Smooth muscle cell (in vitro differentiated cells): ENCODE results near the gene ST14. TPM values are rescaled to one million over a fixed set of nuclear protein-coding genes. Genes with fewer than 3 reads are reported as not detected.

Experiments used
- DNase-seq: peaks from one replicate; lab custom pipeline; 2025; ENCODE audit not compliant: unreplicated experiment; lab: John Stamatoyannopoulos, UW
- H2AFZ ChIP-seq: fragments of 200-600 bp; sonication (generic); 2 replicates; pipeline ENCODE4 v1.6.0; 2016; ENCODE audit warnings: antibody characterized with exemption, low read depth, mild to moderate bottlenecking
- H3F3A ChIP-seq: fragments of 200-600 bp; sonication (generic); 2 replicates; pipeline ENCODE4 v1.6.0; 2017; ENCODE audit warnings: antibody characterized with exemption, low read depth
- H3K27ac ChIP-seq: fragments of 200-600 bp; sonication (generic); 2 replicates; pipeline ENCODE4 v1.5.1; 2016; ENCODE audit warnings: low read depth, mild to moderate bottlenecking
- H3K27me3 ChIP-seq: fragments of 200-600 bp; sonication (generic); 2 replicates; pipeline ENCODE4 v1.6.1; 2016; ENCODE audit warnings: low read depth, mild to moderate bottlenecking
- H3K36me3 ChIP-seq: fragments of 200-600 bp; sonication (generic); 2 replicates; pipeline ENCODE4 v1.5.1; 2016; ENCODE audit warnings: low read depth
- H3K4me1 ChIP-seq: fragments of 200-600 bp; sonication (generic); 2 replicates; pipeline ENCODE4 v1.5.1; 2016; ENCODE audit warnings: low read depth
- H3K4me2 ChIP-seq: fragments of 200-600 bp; sonication (generic); 2 replicates; pipeline ENCODE4 v1.6.0; 2016; ENCODE audit warnings: mild to moderate bottlenecking
- H3K4me3 ChIP-seq: fragments of 200-600 bp; sonication (generic); 2 replicates; pipeline ENCODE4 v1.5.1; 2016; ENCODE audit warnings: mild to moderate bottlenecking
- H3K79me2 ChIP-seq: fragments of 200-600 bp; sonication (generic); 2 replicates; pipeline ENCODE4 v1.6.0; 2016; ENCODE audit warnings: low read depth, mild to moderate bottlenecking
- H3K9ac ChIP-seq: fragments of 200-600 bp; sonication (generic); 2 replicates; pipeline ENCODE4 v1.6.0; 2016; ENCODE audit warnings: low read depth
- H3K9me3 ChIP-seq: fragments of 200-600 bp; sonication (generic); replicated peaks from 2 replicates; pipeline ENCODE4 v1.5.1; 2016; ENCODE audit warnings: low read depth
- H4K20me1 ChIP-seq: fragments of 200-600 bp; sonication (generic); 2 replicates; pipeline ENCODE4 v1.6.0; 2016; ENCODE audit warnings: low read depth
- WGBS: methylation state at CpG from one replicate; pipeline ENCODE4 v1.1.7; 2016; ENCODE audit warnings: low lambda C conversion rate; 5-methylcytosine and 5-hydroxymethylcytosine counted together
- polyA plus RNA-seq: library from polyadenylated mRNA; unstranded; fragments of >200 nt; fragmentation: Nextera tagmentation; extraction: Ambion mirVana; gene quantifications from 2 replicates; pipeline ENCODE4 v1.2.1, GENCODE V29; 2016
- total RNA-seq: library from RNA; depleted of rRNA; stranded (reverse); fragments of >200 nt; gene quantifications from 2 replicates; pipeline ENCODE4 v1.2.3, GENCODE V29; 2014
- TF ChIP-seq, protein P1 (sequence below): fragments of 200-600 bp; sonication (generic); IDR thresholded peaks from 2 replicates; pipeline ENCODE4 v1.5.1; 2017; ENCODE audit warnings: borderline replicate concordance, mild to moderate bottlenecking, antibody characterized with exemption; ENCODE audit not compliant: insufficient read depth, poor library complexity, severe bottlenecking

The ST14 gene
- total and polyA plus RNA-seq, 2 experiments from 2014 or later = 2.4 to 7.7 TPM

DNA sequence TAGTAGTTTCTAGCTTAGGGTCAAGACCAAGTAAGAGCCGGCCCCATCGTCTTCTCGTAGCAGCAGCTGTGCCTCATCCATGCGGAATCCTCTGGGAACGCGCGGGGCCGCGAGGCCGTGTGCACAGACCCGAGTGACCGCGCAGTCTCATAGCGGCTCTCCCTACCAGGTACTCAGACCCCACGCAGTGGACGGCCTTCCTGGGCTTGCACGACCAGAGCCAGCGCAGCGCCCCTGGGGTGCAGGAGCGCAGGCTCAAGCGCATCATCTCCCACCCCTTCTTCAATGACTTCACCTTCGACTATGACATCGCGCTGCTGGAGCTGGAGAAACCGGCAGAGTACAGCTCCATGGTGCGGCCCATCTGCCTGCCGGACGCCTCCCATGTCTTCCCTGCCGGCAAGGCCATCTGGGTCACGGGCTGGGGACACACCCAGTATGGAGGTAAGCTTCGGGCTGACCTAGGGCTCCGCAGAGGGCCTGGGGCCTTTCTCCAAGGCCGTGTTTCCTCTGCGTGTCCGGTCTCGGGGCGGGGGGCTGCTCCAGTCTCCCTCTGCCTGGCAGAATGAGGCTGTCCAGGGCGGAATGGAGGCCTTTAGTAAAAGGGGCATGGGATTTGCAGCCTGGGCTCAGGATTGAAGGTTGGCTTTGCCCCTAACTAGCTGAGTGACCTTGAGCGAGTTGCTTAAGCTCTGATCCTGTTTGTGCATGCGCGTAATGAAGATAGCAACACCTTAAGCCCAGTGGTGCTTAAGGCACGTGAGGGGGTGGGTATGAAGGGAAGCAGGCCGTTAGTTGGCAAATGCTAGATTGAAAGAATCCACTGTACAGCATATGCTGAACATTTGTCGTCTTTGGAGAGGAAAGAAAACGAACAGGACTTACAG, 48.9 kb downstream of the ST14 start:
- no peak overlapping the region for H3K27ac ChIP-seq

DNA sequence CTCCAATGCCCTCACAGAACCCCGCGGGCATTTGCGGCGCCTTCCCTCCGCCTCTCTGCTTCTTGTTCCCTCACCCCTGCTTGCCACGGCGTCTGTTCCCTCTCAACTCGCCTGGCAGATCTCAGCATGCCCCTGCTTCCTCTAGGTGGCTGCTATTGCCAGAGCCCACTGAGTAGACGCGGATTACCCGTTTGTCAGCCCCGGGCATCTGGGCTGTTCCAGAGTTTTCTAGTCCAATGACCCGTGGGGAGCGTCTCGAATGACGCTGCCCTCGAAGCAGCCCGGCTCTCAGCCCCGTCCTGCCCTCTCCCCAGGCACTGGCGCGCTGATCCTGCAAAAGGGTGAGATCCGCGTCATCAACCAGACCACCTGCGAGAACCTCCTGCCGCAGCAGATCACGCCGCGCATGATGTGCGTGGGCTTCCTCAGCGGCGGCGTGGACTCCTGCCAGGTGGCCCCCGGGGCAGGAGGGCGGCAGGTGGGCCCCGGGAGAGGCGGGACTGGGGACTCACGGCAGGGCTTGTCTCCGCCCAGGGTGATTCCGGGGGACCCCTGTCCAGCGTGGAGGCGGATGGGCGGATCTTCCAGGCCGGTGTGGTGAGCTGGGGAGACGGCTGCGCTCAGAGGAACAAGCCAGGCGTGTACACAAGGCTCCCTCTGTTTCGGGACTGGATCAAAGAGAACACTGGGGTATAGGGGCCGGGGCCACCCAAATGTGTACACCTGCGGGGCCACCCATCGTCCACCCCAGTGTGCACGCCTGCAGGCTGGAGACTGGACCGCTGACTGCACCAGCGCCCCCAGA, 49.7 kb downstream of the ST14 start:
- no peaks in the 10 kb centered on the region for H3K36me3 ChIP-seq
- H3K27me3 ChIP-seq = peaks cover 29% of the 10 kb centered on the region
- no peak overlapping the region for H3K4me2 ChIP-seq
- H4K20me1 ChIP-seq = no peaks in the 10 kb centered on the region
- no peaks in the 10 kb centered on the region for H3K9me3 ChIP-seq
- no peak overlapping the region for H3K4me3 ChIP-seq
- H3K9ac ChIP-seq = no peak overlapping the region
- no peaks in the 10 kb centered on the region for H3K79me2 ChIP-seq
- TF ChIP-seq, protein P1, sequence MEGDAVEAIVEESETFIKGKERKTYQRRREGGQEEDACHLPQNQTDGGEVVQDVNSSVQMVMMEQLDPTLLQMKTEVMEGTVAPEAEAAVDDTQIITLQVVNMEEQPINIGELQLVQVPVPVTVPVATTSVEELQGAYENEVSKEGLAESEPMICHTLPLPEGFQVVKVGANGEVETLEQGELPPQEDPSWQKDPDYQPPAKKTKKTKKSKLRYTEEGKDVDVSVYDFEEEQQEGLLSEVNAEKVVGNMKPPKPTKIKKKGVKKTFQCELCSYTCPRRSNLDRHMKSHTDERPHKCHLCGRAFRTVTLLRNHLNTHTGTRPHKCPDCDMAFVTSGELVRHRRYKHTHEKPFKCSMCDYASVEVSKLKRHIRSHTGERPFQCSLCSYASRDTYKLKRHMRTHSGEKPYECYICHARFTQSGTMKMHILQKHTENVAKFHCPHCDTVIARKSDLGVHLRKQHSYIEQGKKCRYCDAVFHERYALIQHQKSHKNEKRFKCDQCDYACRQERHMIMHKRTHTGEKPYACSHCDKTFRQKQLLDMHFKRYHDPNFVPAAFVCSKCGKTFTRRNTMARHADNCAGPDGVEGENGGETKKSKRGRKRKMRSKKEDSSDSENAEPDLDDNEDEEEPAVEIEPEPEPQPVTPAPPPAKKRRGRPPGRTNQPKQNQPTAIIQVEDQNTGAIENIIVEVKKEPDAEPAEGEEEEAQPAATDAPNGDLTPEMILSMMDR = no peak
- no peaks in the 10 kb centered on the region for H3K4me1 ChIP-seq
- H2AFZ ChIP-seq = no peak overlapping the region
- no peak overlapping the region for H3K27ac ChIP-seq
- H3F3A ChIP-seq = no peaks in the 10 kb centered on the region
- WGBS = 95% methylated on average over 42 of the region's 53 CpGs
- DNase-seq = no peak

More for the DNA sequence above, 48.9 kb downstream of the ST14 start:
- H3K9ac ChIP-seq = no peak overlapping the region
- peaks cover 27% of the 10 kb centered on the region for H3K27me3 ChIP-seq
- H4K20me1 ChIP-seq = no peaks in the 10 kb centered on the region
- H3K4me3 ChIP-seq = no peak overlapping the region
- WGBS = 97% methylated on average over 45 of the region's 45 CpGs
- no peaks in the 10 kb centered on the region for H3F3A ChIP-seq
- no peaks in the 10 kb centered on the region for H3K9me3 ChIP-seq
- H3K79me2 ChIP-seq = no peaks in the 10 kb centered on the region
- no peak overlapping the region for H3K4me2 ChIP-seq
- TF ChIP-seq, protein P1 = no peak
- no peak overlapping the region for H2AFZ ChIP-seq
- DNase-seq = no peak
- H3K36me3 ChIP-seq = no peaks in the 10 kb centered on the region
- H3K4me1 ChIP-seq = no peaks in the 10 kb centered on the region

DNA sequence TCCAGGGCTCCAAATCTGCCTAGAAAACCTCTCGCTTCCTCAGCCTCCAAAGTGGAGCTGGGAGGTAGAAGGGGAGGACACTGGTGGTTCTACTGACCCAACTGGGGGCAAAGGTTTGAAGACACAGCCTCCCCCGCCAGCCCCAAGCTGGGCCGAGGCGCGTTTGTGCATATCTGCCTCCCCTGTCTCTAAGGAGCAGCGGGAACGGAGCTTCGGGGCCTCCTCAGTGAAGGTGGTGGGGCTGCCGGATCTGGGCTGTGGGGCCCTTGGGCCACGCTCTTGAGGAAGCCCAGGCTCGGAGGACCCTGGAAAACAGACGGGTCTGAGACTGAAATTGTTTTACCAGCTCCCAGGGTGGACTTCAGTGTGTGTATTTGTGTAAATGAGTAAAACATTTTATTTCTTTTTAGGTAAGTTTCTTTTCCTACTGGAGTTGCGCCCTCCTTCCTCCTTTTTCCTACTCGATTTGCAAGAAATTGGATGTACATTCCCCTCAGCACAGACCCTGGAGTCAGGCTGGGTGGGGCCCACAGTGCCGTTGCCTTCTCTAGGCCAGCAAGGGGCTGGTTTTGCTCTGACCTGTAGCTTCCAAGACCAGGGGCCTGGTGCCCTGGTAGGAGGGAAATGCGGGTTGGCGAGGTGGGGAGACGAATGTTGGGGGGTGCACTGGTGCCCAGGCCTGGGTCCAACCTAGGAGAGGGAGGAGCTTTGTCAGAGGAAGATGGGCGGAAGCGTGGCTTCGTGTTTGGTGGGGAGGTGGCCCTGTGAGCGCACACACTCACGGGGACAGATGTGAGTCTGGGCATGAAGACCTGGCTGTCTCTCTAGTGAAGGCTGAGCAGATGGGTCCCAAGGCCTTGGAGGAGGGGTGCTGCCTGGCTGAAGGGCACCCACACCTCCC, 50.6 kb downstream of the ST14 start:
- Histone ChIP-seq H3K4me3 (no peak overlapping the region), H4K20me1 (no peaks in the 10 kb centered on the region), H3K4me1 (no peaks in the 10 kb centered on the region), H3K27me3 (peaks cover 37% of the 10 kb centered on the region), H3K4me2 (no peak overlapping the region), H3K27ac (no peak overlapping the region), H3K79me2 (no peaks in the 10 kb centered on the region), H3K9me3 (no peaks in the 10 kb centered on the region), H2AFZ (no peak overlapping the region), H3K9ac (no peak overlapping the region), H3K36me3 (no peaks in the 10 kb centered on the region), H3F3A (no peaks in the 10 kb centered on the region)
- 92% methylated on average over 23 of the region's 23 CpGs for WGBS
- TF ChIP-seq, protein P1 = no peak
- no peak for DNase-seq
